ENCODE measurements around the gene GLDC.

GLDC gene

DNA sequence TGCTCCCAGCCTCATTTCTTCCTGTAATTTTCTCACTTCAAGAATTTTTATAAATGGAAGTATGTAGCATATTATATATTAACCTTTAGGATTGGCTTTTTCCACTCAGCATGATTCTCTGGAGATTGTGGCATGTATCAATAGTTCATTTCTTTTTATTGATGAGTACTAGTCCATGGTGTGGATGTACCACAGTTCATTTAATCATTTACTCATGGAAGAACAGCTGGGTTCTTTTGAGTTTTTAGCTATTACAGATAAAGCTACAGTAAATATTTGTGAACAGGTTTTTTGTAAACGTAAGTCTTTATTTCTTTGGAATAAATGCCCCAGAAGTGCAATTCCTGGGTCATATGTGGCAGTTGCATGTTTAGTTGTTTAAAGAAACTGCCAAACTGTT is 156.4 kb downstream of the GLDC start:
- Mint-ChIP-seq H3K4me1 (peaks cover 7% of the 10 kb centered on the region), H3K36me3 (peaks cover 34% of the 10 kb centered on the region), H3K27ac (no peak overlapping the region), H3K9me3 (no peaks in the 10 kb centered on the region), H3K4me3 (no peak overlapping the region)
- DNase-seq (ENCODE audit: low spot score in 2 of 2) = no peak
- ATAC-seq = no peak

DNA sequence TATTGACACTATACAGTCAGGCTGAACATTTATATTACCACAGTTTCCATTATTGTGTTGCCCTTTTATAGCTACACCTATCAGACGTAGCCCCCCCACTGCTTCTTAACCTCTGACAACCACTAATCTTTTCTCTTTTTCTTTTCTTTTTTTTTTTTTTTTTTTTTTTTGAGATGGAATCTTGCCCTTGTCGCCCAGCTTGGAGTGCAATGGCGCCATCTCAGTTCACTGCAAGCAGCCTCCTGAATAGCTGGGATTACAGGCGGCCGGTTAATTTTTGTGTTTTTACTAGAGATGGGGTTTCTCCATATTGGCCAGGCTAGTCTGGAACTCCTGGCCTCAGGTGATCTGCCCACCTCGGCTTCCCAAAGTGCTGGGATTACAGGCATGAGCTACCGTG is 157.1 kb downstream of the GLDC start:
- H3K36me3 Mint-ChIP-seq = peaks cover 27% of the 10 kb centered on the region
- H3K9me3 Mint-ChIP-seq = no peaks in the 10 kb centered on the region
- H3K27ac Mint-ChIP-seq = no peak overlapping the region
- DNase-seq (ENCODE audit: low spot score in 2 of 2) = no peak
- H3K4me1 Mint-ChIP-seq = peaks cover 7% of the 10 kb centered on the region
- ATAC-seq = no peak
- no peak overlapping the region for H3K4me3 Mint-ChIP-seq

DNA sequence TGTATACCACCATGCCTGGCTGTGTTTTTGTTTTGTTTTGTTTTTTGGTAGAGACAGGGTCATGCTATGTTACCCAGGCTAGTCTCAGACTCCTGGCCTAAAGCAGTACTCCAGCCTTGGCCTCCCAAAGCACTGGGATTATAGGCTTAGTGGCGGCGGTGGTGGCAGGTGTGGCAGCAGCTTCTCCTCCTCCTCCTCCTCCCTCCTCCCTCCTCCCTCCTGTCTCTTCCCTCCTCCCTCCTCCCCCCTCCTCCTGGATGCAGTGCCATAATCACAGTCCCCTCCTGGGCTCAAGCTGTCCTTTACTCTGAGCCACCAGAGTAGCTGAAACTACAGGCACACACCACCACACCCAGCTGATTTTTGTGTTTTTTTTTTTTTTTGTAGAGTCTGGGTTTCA is 161.3 kb downstream of the GLDC start:
- H3K27ac Mint-ChIP-seq = peak overlapping the region; percentile 12

More for the DNA sequence above, 161.3 kb downstream of the GLDC start:
- Mint-ChIP-seq H3K4me1 (no peaks in the 10 kb centered on the region), H3K9me3 (no peaks in the 10 kb centered on the region), H3K4me3 (no peak overlapping the region), H3K36me3 (no peaks in the 10 kb centered on the region)
- no peak for ATAC-seq
- no peak for DNase-seq (ENCODE audit: low spot score in 2 of 2)
